GM18519 (cell line): ENCODE measurements around the gene ENTREP3.
"Not testable (repeated sequence)": the region's sequence is repeated elsewhere in the genome, so short reads cannot be mapped to it uniquely, and the experiment has no call there.

Experiments used
- ATAC-seq: cut with Tn5 transposase; IDR thresholded peaks from one replicate; pipeline ENCODE4 v1.9.1; 2021; ENCODE audit warnings: mild to moderate bottlenecking, moderate library complexity; ENCODE audit not compliant: unreplicated experiment, low FRiP score

ENTREP3 gene

GRCh38 chr1:155253208-155253607 lies 2.1 kb downstream of the ENTREP3 start:
- ATAC-seq, result no peak

DNA sequence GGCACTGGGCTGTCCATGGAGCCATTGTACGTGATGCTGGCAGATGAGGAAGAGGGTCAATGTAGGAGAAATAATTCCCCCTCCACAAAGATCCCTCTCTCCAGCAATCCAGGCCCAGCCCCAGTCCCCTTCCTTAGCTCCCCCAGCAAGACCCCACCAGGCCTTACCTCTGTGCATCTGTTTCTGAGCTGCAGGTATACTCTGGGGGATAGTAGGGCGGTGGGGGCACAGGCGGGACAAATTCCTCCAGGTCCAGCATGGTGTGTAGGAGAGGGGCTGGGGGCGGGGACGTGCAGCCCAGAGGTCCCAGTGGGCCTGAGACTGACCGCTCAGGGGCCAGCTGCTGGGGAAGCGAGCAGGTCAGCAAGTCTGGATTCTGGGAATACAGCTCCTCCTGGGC lies 3.7 kb downstream of the ENTREP3 start:
- no peak for ATAC-seq

GRCh38 chr1:155250633-155251449 lies 4.4 kb downstream of the ENTREP3 start:
- ATAC-seq, result peak; percentile 64

DNA sequence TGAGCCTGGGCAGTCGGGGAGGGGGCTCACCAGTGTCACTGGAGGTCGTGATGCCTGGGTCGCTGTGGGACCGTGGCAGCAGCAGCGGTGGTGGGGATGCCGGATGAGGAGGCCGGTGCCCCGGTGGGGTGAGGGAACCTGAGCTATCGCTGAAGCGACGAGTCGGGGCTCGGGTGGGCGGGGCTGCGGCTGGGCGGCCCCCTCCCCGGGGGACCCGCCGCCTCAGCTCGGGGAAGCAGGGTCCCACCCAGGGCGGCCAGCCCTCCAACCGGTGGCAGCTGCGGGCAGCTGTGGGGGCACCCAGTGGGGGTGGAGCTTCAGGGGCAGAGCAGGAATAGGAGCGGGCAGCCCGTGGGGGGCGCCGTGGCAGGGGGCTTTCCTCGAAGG lies 5.0 kb downstream of the ENTREP3 start:
- ATAC-seq, result no peak

GRCh38 chr1:155247667-155248553 lies 7.4 kb downstream of the ENTREP3 start:
- ATAC-seq, result no peak

GRCh38 chr1:155246796-155247195 lies 8.5 kb downstream of the ENTREP3 start:
- ATAC-seq, result not testable (repeated sequence)

DNA sequence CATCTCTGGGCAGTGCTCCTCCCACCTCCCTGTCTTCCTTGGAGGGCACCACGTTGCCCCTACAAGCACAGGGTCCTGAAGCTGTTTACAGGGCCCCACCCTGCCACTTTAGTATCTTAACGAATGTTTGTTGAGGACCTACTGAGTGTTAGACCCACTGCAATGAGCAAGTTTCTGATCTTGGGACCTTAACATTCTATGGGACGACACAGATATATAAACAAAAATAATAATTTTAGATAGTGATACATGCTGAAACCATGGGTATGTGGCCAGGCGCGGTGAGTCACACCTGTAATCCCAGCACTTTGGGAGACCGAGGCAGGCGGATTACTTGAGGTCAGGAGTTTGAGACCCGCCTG lies 10.1 kb downstream of the ENTREP3 start:
- ATAC-seq, result no peak

DNA sequence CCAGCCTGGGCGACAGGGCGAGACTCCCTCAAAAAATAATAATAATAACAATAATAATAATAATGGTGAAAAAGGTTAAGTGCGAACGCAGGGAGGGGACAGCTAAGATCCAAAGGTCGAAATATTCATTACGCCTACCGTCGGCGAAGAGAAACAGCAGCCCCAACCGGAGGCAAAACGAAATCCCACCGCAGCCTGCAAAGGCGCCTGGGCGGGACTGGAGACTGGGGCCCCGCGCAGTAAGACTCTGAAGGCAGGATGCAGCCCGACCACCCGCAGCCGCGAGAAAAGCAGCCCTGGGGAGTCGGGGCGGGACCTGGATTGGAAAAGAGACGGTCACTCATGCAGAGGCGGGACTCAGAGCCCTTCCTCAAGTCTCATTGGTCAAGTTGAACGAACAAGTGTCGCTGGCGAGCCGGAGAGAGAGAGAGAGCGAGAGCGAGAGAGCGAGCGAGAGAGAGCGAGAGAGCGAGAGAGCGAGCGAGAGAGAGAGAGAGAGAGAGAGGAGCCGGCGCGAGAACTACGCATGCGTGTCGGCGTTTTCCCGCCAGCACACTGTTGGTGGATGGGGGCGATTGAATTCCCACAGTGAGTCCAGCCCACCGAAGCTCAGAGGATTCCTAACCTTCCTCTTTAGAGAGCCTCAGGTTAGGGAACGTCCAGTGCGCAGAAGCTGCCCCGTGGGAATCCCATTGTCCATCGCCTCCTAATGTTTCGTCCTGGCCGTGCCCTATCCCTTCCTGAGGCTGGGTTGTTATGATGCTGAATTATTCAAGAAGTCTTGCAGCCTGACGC lies 10.7 kb downstream of the ENTREP3 start:
- peak; percentile 62 for ATAC-seq

DNA sequence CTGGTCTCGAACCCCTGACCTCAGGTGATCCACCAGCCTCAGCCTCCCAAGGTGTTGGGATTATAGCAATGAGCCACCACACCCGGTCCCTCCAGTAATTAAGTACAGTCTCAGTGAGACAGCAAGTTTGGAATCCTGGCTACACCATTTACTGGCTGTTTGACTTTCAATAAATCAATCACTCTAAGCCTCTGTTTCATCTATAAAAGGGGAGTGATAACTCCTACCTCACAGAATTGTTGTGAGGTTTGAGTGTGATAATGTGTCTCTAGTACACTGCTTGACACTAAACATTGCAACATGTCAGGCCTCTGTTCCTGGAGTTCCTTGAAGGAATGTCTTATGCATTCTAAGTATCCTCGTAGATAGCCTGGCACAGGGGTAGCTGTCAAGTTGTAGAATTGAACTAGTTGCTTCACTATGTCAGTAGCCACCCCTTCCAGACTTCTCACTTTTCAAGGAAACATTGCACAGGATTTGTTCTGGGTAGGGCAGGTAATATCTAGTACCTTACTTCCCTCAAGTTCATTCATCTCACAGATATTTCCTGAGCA lies 12.4 kb downstream of the ENTREP3 start:
- no peak for ATAC-seq

- ATAC-seq, result no peak
Measured at GRCh38 chr1:155241841-155242264, 13.4 kb downstream of the ENTREP3 start.

- no peak for ATAC-seq
Measured at GRCh38 chr1:155241069-155241679, 14.1 kb downstream of the ENTREP3 start.

DNA sequence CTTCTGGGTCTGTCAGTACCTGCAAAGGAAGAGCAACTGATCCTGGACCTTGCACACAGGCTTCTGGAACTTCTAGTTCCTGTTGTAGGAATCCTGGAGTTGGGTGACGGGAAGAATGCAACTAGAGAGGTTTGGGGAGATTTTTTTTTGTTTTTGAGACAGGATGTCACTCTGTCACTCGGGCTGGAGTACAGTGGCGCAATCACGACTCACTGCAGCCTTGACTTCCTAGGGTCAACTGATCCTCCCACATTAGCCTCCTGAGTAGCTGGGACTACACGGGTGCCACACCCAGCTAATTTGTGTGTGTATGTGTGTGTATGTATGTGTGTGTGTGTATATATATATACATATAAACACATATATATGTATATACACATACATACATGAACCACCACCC lies 18.8 kb downstream of the ENTREP3 start:
- no peak for ATAC-seq

- not testable (repeated sequence) for ATAC-seq
Measured at GRCh38 chr1:155235375-155235774, 19.9 kb downstream of the ENTREP3 start.

DNA sequence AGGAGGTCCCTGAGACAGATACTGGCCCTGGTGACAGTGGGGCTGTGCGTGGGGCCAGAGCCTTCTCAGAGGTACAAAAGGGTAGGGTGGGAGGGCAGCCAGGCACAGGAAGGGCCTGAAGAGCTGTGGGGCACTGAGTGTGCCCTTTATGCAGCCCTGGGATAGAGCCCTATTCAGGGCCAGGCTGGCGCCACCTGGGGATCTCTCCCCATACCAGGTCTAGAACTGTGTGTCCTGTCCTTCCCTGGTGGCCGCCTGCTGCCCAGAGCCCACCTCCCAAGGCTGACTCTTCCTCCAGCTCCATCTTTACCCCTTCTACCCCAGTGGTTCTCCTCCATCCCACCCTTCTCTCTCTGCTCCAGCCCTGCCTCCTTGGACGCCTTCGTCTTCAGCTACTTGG lies 21.8 kb downstream of the ENTREP3 start:
- not testable (repeated sequence) for ATAC-seq

DNA sequence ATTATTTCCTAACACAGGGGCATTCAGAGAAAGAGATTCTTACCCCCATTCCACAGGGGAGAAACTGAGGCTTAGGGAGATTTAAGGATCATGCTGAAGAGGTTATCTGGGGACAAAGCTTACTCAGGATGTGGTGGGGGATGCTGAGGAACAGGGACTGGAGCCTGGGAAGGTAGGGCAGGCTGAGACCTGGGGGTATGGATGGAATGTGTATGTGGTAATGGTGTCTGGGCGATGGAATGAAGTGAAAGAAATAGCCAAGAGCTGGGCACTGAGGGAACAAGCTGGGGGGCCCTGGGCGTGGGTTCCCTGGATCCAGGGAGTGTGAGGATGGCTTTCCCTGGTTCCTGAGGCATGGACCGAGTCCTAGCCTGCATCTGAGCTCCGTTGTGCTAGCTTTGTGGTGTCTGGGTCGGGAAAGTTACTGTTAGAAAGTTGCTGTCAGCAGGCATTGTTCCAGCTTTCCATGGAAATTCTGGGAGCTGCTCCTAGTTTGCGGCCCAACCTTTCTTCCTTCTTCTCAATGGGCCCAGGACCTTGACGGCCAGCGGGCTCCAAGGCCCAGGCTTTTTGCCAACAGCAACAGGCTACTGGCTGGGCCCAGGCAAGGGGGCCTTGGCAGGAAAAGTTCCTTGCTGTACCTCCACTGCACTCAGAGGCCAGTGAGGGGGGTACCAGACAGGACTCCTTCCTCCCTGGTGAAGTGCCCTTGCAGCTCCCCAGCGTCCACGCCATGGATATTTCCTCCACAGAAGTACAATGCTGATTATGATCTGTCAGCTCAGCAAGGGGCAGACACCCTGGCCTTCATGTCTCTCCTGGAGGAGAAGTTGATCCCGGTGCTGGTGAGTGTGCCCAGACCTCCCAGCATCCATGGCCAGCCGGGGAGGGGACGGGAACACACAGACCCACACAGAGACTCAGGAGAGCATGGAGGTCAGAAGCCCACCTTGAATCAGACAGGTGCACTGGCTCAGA lies 23.0 kb downstream of the ENTREP3 start:
- ATAC-seq, result not testable (repeated sequence)

GRCh38 chr1:155231302-155231701 lies 24.0 kb downstream of the ENTREP3 start:
- ATAC-seq, result not testable (repeated sequence)

GRCh38 chr1:155228096-155228427 lies 27.2 kb downstream of the ENTREP3 start:
- no peak for ATAC-seq

- peak; percentile 75 for ATAC-seq
Measured at GRCh38 chr1:155227261-155228095, 27.8 kb downstream of the ENTREP3 start.
